NCI-H2196 treated with DMSO at 0.1 percent for 48 hours (cell line): ENCODE measurements around the gene MINDY1.
A peak's percentile ranks its signal among the peaks of the same experiment; 100 is the strongest.

ENCODE experiments used
- DNase-seq: peaks from one replicate; lab custom pipeline; 2025; ENCODE audit not compliant: unreplicated experiment; lab: John Stamatoyannopoulos, UW

Gene MINDY1

DNA sequence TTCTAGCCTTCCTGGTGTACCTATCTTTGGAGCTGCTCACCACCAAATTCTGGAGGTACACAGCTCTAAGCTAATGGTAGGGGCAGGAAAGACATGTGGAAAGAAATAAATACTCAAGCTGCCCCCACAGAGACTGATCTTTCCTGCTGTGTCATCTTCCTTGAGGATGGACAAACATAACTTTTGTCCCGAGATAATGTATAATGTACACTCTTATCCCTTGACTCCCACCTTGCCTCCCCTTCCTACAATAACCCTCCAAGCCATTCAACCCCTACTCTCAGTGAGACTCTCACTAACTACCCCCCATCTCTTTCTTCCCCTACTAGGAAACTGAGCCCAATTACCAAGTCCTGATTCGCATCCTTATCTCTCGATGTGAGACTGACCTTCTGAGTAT lies 12.5 kb downstream of the MINDY1 start:
- no peak for DNase-seq

DNA sequence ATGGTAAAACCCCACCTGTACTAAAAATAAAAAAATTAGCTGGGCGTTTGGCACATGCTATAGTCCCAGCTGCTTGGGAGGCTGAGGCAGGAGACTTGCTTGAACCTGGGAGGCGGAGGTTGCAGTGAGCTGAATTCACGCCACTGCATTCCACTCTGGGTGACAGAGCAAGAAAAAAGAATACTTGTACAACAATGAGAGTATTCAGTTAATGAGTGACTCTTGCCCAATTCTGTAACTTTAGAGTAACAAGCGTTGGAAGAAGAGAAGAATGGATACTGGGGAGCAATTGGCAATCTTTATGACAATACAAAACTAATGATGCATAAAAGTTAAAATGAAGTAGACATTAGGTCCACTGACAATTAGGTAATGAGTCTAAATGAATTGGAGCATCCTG lies 14.1 kb downstream of the MINDY1 start:
- no peak for DNase-seq

DNA sequence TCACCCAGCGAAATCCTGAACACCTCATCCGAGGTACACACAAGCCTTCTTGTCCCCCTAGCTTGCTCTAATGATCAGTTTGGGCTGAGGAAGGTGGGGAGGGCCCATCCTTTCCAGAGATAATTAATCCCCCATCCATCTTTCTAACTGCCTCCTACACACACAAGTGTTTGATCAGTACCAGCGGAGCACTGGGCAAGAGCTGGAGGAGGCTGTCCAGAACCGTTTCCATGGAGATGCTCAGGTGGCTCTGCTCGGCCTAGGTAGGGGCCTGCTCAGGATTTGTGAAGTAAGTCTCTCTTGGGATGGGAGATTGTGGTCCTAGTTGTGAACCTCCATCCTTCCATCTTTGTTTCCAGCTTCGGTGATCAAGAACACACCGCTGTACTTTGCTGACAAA lies 18.8 kb downstream of the MINDY1 start:
- DNase-seq: no peak

DNA sequence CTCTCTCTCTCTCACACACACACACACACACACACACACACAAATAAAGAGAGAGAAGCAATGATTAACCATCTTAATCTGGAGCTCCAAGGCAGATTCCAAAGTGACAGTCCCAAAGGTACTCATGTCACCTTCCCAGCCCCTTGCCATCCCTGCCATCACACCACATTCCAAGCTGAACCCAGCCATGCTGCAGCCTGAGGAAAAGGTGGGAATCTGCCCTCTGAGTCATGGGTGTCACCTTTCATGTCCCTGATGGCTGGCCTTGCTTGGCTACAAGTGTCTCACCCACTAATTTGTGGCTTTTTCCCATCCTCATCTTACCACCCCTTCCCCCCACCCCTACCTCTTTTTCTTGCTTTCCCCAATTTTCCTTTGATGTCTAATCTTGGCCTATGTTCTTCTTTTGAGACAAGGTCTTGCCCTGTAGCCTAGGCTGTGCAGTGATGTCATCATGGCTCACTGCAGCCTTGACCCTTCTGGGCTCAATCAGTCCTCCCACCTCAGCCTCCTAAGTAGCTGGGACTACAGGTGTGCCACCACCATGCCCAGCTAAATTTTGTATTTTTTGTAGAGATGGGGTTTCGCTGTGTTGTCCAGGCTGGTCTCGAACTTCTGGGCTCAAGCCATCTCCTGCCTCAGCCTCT lies 21.4 kb downstream of the MINDY1 start:
- DNase-seq: no peak

DNA sequence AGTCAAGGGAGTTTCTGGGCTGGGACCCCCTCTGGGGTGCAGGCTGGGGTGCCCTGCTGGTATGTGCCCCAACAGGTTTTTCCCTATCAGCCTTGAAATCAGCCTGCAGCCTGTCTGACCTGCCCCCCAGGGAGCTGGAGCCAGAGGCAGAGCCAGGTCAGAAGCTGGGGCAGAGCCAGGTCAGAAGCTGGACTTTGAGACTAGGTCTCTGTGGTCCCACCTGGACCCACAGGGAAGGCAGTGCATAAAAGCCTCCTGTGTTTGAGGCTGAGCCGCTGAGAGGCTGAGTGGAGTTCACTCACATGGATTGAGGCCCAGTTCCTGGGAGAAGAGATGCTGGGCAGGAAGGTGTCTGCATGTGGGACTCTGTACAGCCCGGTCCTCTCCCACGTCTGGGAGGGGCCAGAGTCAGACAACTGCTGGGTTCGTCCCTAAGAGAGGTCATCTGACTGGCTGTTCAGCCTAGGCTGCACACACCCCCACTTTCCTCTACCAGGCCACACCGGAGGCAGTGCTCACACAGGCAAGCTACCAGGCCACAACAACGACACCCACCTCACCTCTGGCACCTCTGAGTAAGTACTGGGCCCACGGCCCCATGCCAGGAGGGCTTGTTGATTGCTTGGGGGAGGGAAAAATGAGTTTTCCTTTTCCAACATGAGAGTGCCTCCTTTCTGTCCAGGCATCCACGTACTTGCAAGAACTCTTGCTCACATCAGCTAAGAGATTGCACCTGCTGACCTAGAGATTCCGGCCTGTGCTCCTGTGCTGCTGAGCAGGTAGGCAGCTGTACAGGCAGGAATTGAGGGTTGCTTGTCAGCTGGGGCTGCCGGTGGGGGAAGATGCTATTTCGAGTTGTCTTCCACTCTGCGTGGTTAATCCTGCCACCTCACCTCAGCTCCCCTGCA lies 24.6 kb downstream of the MINDY1 start, which contains the start of gene ANXA9:
Gene ANXA9 (plus strand): TSS at position 488 of the 908 bp plus-strand sequence. CDS start 814 bp downstream, outside the sequence.
- DNase-seq: peak; percentile 27

GRCh38 chr1:150981177-150981804 lies 25.4 kb downstream of the MINDY1 start:
- peak; percentile 59 for DNase-seq

GRCh38 chr1:150979092-150980056 lies 27.3 kb downstream of the MINDY1 start:
- DNase-seq: peak; percentile 44

DNA sequence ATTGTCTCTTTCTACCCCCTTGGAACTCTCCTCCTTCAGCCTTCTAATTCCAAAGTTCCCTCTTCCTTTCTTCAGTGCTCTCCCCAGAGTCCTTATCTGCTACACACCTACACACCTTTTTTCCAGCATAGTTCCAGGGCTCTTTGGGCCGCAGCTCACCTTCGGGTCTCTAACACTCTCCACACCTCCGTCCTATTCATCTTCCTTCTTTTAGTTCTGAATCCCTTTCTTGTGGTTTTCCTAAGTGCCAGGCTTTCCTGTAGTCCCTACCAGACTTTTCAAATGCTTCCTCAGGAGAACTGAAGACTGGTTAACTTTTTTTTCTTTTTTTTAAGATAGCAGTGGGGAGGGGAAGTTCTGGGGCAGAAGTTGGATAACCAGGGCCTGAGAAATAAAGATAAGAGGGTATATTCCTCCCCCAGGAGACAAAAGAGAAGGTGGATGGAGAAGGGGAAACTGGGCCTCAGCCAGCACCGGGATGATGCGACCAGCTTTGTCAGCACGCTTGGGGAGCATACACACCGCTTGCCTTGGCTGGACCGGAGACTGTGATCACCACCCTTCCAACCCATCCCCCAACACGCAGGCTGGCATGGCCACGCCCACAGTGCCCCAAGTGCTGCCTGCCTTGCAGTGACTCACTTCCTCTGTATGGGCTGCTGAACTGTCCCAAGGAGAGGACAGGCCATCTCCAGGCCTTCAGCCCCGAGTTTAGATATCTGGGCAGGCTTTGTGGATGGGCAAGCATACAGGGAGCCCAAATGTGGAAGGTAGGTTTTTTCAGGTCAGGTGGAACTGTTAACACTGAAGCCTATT lies 29.6 kb downstream of the MINDY1 start:
- DNase-seq: peak; percentile 34

DNA sequence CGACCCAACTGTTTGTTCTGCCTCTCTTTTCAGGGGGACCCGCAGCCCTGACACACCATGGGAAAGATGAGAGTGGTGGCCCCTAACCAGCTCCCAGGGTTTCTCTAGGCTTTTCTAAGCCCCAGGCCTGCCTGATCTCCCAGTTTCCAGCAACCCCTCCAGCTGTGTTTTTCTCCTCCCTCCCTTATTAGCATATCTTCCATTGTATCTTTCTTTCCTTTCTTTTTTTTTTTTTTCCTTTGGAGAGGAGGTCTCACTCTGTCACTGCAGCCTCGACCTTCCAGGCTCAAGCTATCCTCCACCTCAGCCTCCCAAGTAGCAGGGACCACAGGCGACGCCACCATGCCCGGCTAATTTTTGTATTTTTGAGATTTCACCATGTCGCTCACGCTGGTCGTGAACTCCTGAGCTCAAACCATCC lies 30.3 kb downstream of the MINDY1 start:
- DNase-seq: no peak

GRCh38 chr1:150974580-150975478 lies 31.9 kb downstream of the MINDY1 start, which contains the start of gene CERS2:
Gene CERS2, minus strand, starts transcription at chr1:150974835. Its CDS starts 5,745 bp downstream, at chr1:150969090.
- peak; percentile 26 for DNase-seq

- no peak for DNase-seq
Observed at GRCh38 chr1:150973836-150974579, 32.7 kb downstream of the MINDY1 start.

- DNase-seq: no peak
Observed at GRCh38 chr1:150973258-150973835, 33.4 kb downstream of the MINDY1 start.

DNA sequence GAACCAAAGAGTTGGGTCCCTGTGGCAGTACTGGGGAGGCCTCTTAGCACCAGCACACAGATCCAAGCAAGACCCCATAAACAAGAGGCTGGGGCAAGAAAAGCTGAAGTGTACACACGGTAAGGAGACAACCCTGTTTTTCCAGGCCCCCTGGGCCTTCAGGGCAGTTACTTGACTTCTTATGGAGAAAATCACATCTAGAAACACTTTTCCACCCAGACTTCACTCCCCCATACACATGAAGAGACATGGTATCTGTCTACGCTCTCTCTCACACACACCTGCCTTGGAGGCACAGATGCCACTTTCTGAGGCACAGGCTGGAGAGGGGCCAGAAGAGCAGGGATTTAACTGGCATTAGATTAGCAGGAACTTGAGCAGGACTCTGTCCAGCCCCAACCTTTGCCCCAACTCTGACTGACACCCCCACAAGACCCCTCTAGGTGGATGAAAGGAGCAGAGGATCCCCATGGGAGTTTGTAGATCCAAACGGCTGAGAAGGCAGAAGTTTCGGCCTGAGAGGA lies 34.2 kb downstream of the MINDY1 start:
- no peak for DNase-seq

DNA sequence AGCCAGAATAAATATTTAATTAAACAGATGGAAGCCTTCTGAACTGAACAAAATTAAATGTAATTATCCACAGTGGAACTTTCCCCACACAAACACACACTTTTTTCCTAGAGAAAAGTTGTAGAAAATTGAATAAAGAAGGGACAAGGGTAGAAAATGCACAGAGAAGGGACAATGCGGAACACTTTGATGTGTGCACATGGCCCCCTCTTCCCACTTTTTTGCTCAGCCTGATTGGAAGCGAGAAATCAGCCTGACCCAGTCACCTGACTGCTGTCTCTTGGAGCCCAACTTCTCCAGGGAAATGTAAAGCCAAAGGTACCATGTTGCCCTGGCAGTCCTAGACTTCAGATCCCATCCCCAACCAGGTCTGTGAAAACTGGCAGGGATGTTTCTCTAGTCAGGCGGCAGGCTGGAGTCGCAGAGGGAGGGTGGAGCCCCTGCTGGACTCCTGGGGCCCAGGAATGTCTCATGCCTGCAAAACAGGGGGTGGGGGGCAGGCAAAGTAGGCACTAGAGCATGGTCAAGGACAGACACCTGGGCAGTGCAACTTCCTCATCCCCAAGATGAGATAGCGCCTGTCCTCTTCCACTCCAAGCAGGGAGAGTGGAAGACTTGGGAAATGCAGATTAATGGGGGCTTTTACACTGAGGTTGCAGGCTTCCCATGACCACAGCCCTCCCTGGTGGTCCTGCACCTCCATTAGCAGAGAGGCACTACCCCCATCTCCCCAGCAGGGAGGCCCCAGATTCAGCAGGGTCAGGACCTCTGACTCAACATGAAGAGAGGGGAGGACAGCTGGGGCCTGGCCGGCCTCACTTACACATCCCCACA lies 34.9 kb downstream of the MINDY1 start:
- DNase-seq: no peak

GRCh38 chr1:150970808-150971582 lies 35.7 kb downstream of the MINDY1 start:
- no peak for DNase-seq

GRCh38 chr1:150969626-150970025 lies 37.1 kb downstream of the MINDY1 start:
- no peak for DNase-seq
